ENCODE results near the gene IQCC.

IQCC gene

DNA sequence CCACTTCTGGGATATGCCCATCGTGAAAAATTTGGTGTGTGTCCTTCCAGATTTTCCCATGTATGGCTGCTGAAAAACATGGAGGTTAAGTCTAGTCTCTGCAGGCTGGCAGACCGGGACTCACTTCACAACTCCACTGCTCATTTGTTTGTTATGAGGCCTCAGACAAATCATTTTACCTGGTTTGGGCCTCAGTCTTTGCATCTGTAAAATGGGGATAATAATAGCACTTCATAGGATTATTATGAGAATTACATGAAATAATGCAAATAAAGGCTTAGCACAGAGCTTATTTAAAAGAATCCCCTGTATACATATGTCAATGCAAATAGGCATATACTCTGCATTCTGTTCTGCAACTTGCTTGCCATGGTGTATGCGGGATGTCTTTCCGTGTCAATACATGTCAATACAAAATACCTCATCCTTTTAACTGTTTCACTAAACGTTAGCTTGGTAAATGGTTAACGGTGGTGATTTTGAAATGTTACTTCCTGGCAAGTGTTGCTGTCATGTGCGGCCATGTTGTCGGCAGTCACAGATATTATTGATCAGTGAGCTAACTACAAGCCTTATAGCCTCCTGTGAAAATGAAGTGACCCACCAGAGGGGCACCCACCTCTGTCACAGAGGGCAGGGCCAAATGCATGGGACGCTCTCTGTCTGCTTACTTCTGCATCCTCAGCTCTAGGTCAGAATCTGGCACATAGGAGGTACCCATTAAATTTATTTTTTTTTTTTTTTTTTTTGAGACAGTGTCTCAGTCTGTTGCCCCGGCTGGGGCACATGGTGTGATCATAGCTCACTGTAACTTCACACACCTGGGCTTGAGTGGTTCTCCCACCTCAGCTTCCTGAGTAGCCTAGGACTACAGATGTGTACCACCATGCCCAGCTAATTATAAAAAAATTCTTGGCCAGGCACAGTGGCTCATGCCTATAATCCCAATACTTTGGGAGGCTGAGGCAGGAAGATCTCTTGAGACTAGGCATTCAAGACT is 49.9 kb downstream of the IQCC start:
- Histone ChIP-seq H3K36me3 (replicated peaks; ENCODE audit: low read depth, low read length) (no peaks in the 10 kb centered on the region), H2AFZ (ENCODE audit: low read depth, low read length) (peak overlapping the region; percentile 85)

DNA sequence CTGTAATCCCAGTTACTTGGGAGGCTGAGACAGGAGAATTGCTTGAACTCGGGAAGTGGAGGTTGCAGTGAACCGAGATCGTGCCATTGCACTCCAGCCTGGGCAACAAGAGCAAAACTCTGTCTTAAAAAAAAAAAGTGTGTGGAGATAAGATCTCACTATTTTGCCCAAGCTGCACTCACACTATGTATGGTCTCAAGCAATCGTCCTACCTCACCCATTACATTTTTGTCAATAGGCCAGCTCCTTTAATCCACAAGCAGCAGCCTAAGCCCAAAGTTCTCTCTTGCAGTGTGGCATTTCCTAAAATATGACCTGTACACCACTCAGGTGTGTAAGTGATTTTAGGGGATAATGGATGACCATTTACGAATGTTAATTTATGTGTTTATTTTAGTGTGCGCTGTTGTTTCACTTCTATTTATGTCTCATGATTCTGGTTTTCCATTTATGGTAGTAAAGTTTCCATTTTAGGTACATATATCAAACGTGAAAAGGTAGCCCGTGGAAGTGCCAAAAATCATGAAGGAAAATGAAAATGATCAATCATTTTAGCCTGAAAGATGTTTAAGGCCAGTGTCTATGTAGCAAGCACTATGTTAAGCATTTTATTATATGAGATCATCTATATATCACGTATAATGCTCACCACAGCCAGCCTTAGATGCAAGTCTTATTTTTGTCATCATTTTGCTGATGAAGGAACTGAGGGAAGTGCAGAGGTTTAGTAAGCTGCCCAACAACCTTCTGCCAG is 51.2 kb downstream of the IQCC start:
- TF ChIP-seq, protein P1, sequence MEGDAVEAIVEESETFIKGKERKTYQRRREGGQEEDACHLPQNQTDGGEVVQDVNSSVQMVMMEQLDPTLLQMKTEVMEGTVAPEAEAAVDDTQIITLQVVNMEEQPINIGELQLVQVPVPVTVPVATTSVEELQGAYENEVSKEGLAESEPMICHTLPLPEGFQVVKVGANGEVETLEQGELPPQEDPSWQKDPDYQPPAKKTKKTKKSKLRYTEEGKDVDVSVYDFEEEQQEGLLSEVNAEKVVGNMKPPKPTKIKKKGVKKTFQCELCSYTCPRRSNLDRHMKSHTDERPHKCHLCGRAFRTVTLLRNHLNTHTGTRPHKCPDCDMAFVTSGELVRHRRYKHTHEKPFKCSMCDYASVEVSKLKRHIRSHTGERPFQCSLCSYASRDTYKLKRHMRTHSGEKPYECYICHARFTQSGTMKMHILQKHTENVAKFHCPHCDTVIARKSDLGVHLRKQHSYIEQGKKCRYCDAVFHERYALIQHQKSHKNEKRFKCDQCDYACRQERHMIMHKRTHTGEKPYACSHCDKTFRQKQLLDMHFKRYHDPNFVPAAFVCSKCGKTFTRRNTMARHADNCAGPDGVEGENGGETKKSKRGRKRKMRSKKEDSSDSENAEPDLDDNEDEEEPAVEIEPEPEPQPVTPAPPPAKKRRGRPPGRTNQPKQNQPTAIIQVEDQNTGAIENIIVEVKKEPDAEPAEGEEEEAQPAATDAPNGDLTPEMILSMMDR (IDR thresholded peaks at IDR 0.05; ENCODE audit: low read depth, low read length): no peak
- TF ChIP-seq EZH2phosphoT487 (IDR thresholded peaks at IDR 0.05; ENCODE audit: low read depth): no peak
- Histone ChIP-seq H4K20me1 (ENCODE audit: insufficient read depth, low read length) (no peaks in the 10 kb centered on the region), H3K9ac (ENCODE audit: low read length) (no peak overlapping the region), H3K36me3 (replicated peaks; ENCODE audit: low read depth, low read length) (no peaks in the 10 kb centered on the region), H3K27ac (ENCODE audit: low read length) (no peak overlapping the region), H3K4me2 (ENCODE audit: low read length) (peak overlapping the region; percentile 41), H3K27me3 (ENCODE audit: low read depth, low read length) (no peaks in the 10 kb centered on the region), H3K9me3 (ENCODE audit: insufficient read depth, low read length) (no peaks in the 10 kb centered on the region), H2AFZ (ENCODE audit: low read depth, low read length) (peak overlapping the region; percentile 84), H3K4me3 (ENCODE audit: low read length) (no peak overlapping the region), H3K4me1 (ENCODE audit: low read length) (peaks cover 33% of the 10 kb centered on the region), H3K79me2 (ENCODE audit: low read length) (no peaks in the 10 kb centered on the region)

More for the DNA sequence above, 49.9 kb downstream of the IQCC start:
- no peaks in the 10 kb centered on the region for H3K79me2 ChIP-seq (ENCODE audit: low read length)
- H3K4me3 ChIP-seq (ENCODE audit: low read length): no peak overlapping the region
- H3K27ac ChIP-seq (ENCODE audit: low read length): no peak overlapping the region
- no peaks in the 10 kb centered on the region for H4K20me1 ChIP-seq (ENCODE audit: insufficient read depth, low read length)
- peak overlapping the region; percentile 43 for H3K4me2 ChIP-seq (ENCODE audit: low read length)
- H3K4me1 ChIP-seq (ENCODE audit: low read length): peaks cover 45% of the 10 kb centered on the region
- H3K9me3 ChIP-seq (ENCODE audit: insufficient read depth, low read length): peaks cover 12% of the 10 kb centered on the region; the same call in 1 of the 2 replicates
- H3K9ac ChIP-seq (ENCODE audit: low read length): no peak overlapping the region
- H3K27me3 ChIP-seq (ENCODE audit: low read depth, low read length): no peaks in the 10 kb centered on the region
- TF ChIP-seq, protein P1 (IDR thresholded peaks at IDR 0.05; ENCODE audit: low read depth, low read length): no peak
- no peak for TF ChIP-seq EZH2phosphoT487 (IDR thresholded peaks at IDR 0.05; ENCODE audit: low read depth)

DNA sequence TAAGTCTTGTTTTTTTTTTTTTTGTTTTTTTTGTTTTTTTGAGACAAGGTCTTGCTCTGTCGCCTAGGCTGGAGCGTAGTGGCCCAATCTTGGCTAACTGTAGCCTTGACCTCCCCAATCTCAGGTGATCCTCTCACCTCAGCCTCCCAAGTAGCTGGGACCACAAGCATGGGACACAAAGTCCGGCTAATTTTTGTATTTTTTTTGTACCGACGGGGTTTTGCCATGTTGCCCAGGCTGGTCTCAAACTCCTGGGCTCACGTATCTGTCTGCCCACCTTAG is 51.7 kb downstream of the IQCC start:
- Histone ChIP-seq H3K4me3 (ENCODE audit: low read length) (no peak overlapping the region), H3K9ac (ENCODE audit: low read length) (no peak overlapping the region), H3K4me2 (ENCODE audit: low read length) (no peak overlapping the region), H4K20me1 (ENCODE audit: insufficient read depth, low read length) (no peaks in the 10 kb centered on the region), H3K27ac (ENCODE audit: low read length) (no peak overlapping the region), H3K79me2 (ENCODE audit: low read length) (no peaks in the 10 kb centered on the region), H3K27me3 (ENCODE audit: low read depth, low read length) (no peaks in the 10 kb centered on the region), H2AFZ (ENCODE audit: low read depth, low read length) (no peak overlapping the region), H3K36me3 (replicated peaks; ENCODE audit: low read depth, low read length) (no peaks in the 10 kb centered on the region), H3K4me1 (ENCODE audit: low read length) (peaks cover 29% of the 10 kb centered on the region), H3K9me3 (ENCODE audit: insufficient read depth, low read length) (no peaks in the 10 kb centered on the region)
- TF ChIP-seq, protein P1 (IDR thresholded peaks at IDR 0.05; ENCODE audit: low read depth, low read length): no peak
- no peak for TF ChIP-seq EZH2phosphoT487 (IDR thresholded peaks at IDR 0.05; ENCODE audit: low read depth)
